Caco-2 (cell line): Measurements from ENCODE around the gene TMOD1. TPM values are rescaled to one million over a fixed set of nuclear protein-coding genes. Genes with fewer than 3 reads are reported as not detected.
A peak's percentile ranks its signal among the peaks of the same experiment; 100 is the strongest.

Source experiments
- BruUV-seq: library from RNA; stranded (reverse); fragments of 400-500 nt; replicated peaks from 2 replicates; lab custom pipeline; 2021; lab: Mats Ljungman, UMichigan
- CTCF ChIA-PET: fragments of 300-600 bp; sonication (Branson Sonifier 250); formaldehyde crosslinking; loops from one replicate; lab custom pipeline; 2022; ENCODE audit warnings: antibody characterized with exemption; lab: Charles Lee
- POLR2A ChIA-PET: fragments of 300-600 bp; sonication (Branson Sonifier 250); formaldehyde crosslinking; loops from one replicate; lab custom pipeline; 2022; ENCODE audit warnings: antibody characterized with exemption; lab: Charles Lee
- DNase-seq, 2 experiments: peaks; one replicate each; pipeline versions ENCODE4 v3.0.0 to v3.0.0-alpha.2; 2020 to 2022
- H3K27me3 ChIP-seq: replicated peaks from 2 replicates; pipeline ENCODE4 v1.6.0; 2011; ENCODE audit warnings: low read length; ENCODE audit not compliant: control insufficient read depth, insufficient read depth
- H3K36me3 ChIP-seq: 2 replicates; pipeline ENCODE4 v1.5.1; 2011; ENCODE audit warnings: low read length; ENCODE audit not compliant: control insufficient read depth, insufficient read depth
- H3K4me1 ChIP-seq: fragments of 250-450 bp; sonication (Bioruptor Pico); 2 replicates; pipeline ENCODE4 v1.5.1; 2020; ENCODE audit warnings: mild to moderate bottlenecking
- H3K4me3 ChIP-seq: 2 replicates; pipeline ENCODE4 v1.5.1; 2011; ENCODE audit warnings: low read depth, mild to moderate bottlenecking, control low read depth, low read length
- H3K9me3 ChIP-seq: fragments of 250-450 bp; sonication (Bioruptor Pico); 2 replicates; pipeline ENCODE4 v1.5.1; 2020; ENCODE audit warnings: mild to moderate bottlenecking, moderate library complexity
- H3K27ac Mint-ChIP-seq: one replicate; pipeline ENCODE4 v1.8.0; 2022; ENCODE audit warnings: mixed read lengths; ENCODE audit not compliant: unreplicated experiment
- H3K27me3 Mint-ChIP-seq: one replicate; pipeline ENCODE4 v1.8.0; 2022; ENCODE audit warnings: mixed read lengths; ENCODE audit not compliant: insufficient read depth, unreplicated experiment
- H3K36me3 Mint-ChIP-seq: one replicate; pipeline ENCODE4 v1.8.0; 2022; ENCODE audit warnings: mild to moderate bottlenecking, mixed read lengths; ENCODE audit not compliant: insufficient read depth, unreplicated experiment
- H3K4me1 Mint-ChIP-seq: one replicate; pipeline ENCODE4 v1.8.0; 2022; ENCODE audit warnings: low read depth, mixed read lengths; ENCODE audit not compliant: unreplicated experiment
- H3K4me3 Mint-ChIP-seq: one replicate; pipeline ENCODE4 v1.8.0; 2022; ENCODE audit warnings: mild to moderate bottlenecking, moderate library complexity, mixed read lengths; ENCODE audit not compliant: unreplicated experiment
- H3K9me3 Mint-ChIP-seq: one replicate; pipeline ENCODE4 v1.8.0; 2022; ENCODE audit warnings: mixed read lengths; ENCODE audit not compliant: unreplicated experiment
- CTCF ChIP-seq, 2 experiments: fragments of 200-600 bp in 1 of 2; IDR thresholded peaks; 1 replicate in 1 of 2; 2 replicates in 1 of 2; pipeline versions ENCODE4 v1.5.1 to v1.8.0; 2011 to 2022; ENCODE audit warnings: antibody characterized with exemption in 1 of 2, control low read depth in 1 of 2, inconsistent platforms in 1 of 2, low read depth in 1 of 2, low read length in 1 of 2, mild to moderate bottlenecking in 1 of 2, moderate library complexity in 1 of 2; ENCODE audit not compliant: insufficient read depth in 1 of 2, severe bottlenecking in 1 of 2, unreplicated experiment in 1 of 2
- intact Hi-C: fragments of 100-400 bp; cut with micrococcal nuclease; formaldehyde crosslinking; loops from one replicate; pipeline ENCODE4 v1.10.0; 2022; ENCODE audit not compliant: unreplicated experiment
- total RNA-seq: library from RNA; stranded (reverse); gene quantifications from 2 replicates; pipeline ENCODE4 v1.2.3, GENCODE V29; 2022

TMOD1 gene
- total RNA-seq, 1 experiment from 2014 or later = 1.1 TPM

- TF ChIP-seq CTCF (IDR thresholded peaks at IDR 0.05; ENCODE audit: insufficient read depth in 1 of 2, low read depth in 1 of 2, low read length in 1 of 2, severe bottlenecking in 1 of 2, unreplicated experiment in 1 of 2) = no peak
- peaks cover 36% of the 10 kb centered on the region for H3K36me3 Mint-ChIP-seq
- ChIA-PET CTCF (interaction anchor here (0.6 kb wide), 1 partner anchor 108 kb away, joined by 12 read pairs; no protein-coding TSS in a partner anchor), POLR2A (no interaction called here)
- Histone ChIP-seq H3K9me3 (no peaks in the 10 kb centered on the region), H3K36me3 (peaks cover 1% of the 10 kb centered on the region), H3K27me3 (no peaks in the 10 kb centered on the region), H3K4me3 (no peak overlapping the region), H3K4me1 (0 out of 2 replicates have a peak, but pooled peaks cover 3% of the 10 kb centered on the region)
- intact Hi-C loops = no loop called here
- no peak overlapping the region for H3K27ac Mint-ChIP-seq
- no peaks in the 10 kb centered on the region for H3K27me3 Mint-ChIP-seq
- BruUV-seq = no TSS peak
- H3K4me1 Mint-ChIP-seq = peaks cover 8% of the 10 kb centered on the region
- no peaks in the 10 kb centered on the region for H3K9me3 Mint-ChIP-seq
- H3K4me3 Mint-ChIP-seq = no peak overlapping the region
- DNase-seq = no peak
Measured at GRCh38 chr9:97602430-97602829, 101.0 kb downstream of the TMOD1 start.

- H3K27me3 ChIP-seq = no peaks in the 10 kb centered on the region
- TF ChIP-seq CTCF (IDR thresholded peaks at IDR 0.05; ENCODE audit: insufficient read depth in 1 of 2, low read depth in 1 of 2, low read length in 1 of 2, severe bottlenecking in 1 of 2, unreplicated experiment in 1 of 2) = no peak
- H3K4me3 ChIP-seq = no peak overlapping the region
- ChIA-PET POLR2A (no interaction called here), CTCF (no interaction called here)
- H3K27me3 Mint-ChIP-seq = no peaks in the 10 kb centered on the region
- H3K36me3 ChIP-seq = peaks cover 1% of the 10 kb centered on the region
- no peaks in the 10 kb centered on the region for H3K9me3 Mint-ChIP-seq
- no peak for DNase-seq
- H3K4me1 ChIP-seq = no peaks in the 10 kb centered on the region
- H3K36me3 Mint-ChIP-seq = peaks cover 41% of the 10 kb centered on the region
- H3K9me3 ChIP-seq = no peaks in the 10 kb centered on the region
- no TSS peak for BruUV-seq
- intact Hi-C loops = no loop called here
- H3K4me3 Mint-ChIP-seq = no peak overlapping the region
- no peak overlapping the region for H3K27ac Mint-ChIP-seq
- H3K4me1 Mint-ChIP-seq = no peaks in the 10 kb centered on the region
Measured at GRCh38 chr9:97604901-97605645, 103.6 kb downstream of the TMOD1 start.

GRCh38 chr9:97615439-97616072 lies 114.1 kb downstream of the TMOD1 start:
- CTCF ChIA-PET = interaction anchor here (0.6 to 2.0 kb wide), 14 partner anchors 17 to 758 kb away, joined by 3 to 16 read pairs (median 4); partner anchors contain the start of genes NCBP1, TMOD1, TSTD2 and XPA
- Mint-ChIP-seq H3K4me3 (no peak overlapping the region), H3K9me3 (peaks cover 7% of the 10 kb centered on the region), H3K27me3 (no peaks in the 10 kb centered on the region), H3K4me1 (no peaks in the 10 kb centered on the region), H3K36me3 (peaks cover 5% of the 10 kb centered on the region), H3K27ac (no peak overlapping the region)
- Histone ChIP-seq H3K9me3 (no peaks in the 10 kb centered on the region), H3K4me1 (no peaks in the 10 kb centered on the region), H3K27me3 (no peaks in the 10 kb centered on the region), H3K36me3 (peaks cover 5% of the 10 kb centered on the region; the same call in 1 of the 2 replicates), H3K4me3 (no peak overlapping the region)
- TF ChIP-seq CTCF (IDR thresholded peaks at IDR 0.05; ENCODE audit: insufficient read depth in 1 of 2, low read depth in 1 of 2, low read length in 1 of 2, severe bottlenecking in 1 of 2, unreplicated experiment in 1 of 2) = peak; percentile 74 to 79
- BruUV-seq = no TSS peak
- DNase-seq = peak; percentile 57 to 68
- POLR2A ChIA-PET = no interaction called here
- intact Hi-C loops = loop anchor here (1.0 to 5.0 kb wide), 3 partner anchors 147 to 758 kb away; partner anchors contain the start of gene TDRD7
